HG03196 (cell line): ENCODE results near the gene DLGAP4.
"Not testable (repeated sequence)": the region's sequence is repeated elsewhere in the genome, so short reads cannot be mapped to it uniquely, and the experiment has no call there.

ENCODE experiments used
- ATAC-seq: cut with Tn5 transposase; IDR thresholded peaks from one replicate; pipeline ENCODE4 v1.9.1; 2021; ENCODE audit not compliant: unreplicated experiment

The DLGAP4 gene

GRCh38 chr20:36487069-36487468 lies 180.9 kb downstream of the DLGAP4 start:
- ATAC-seq, result no peak

DNA sequence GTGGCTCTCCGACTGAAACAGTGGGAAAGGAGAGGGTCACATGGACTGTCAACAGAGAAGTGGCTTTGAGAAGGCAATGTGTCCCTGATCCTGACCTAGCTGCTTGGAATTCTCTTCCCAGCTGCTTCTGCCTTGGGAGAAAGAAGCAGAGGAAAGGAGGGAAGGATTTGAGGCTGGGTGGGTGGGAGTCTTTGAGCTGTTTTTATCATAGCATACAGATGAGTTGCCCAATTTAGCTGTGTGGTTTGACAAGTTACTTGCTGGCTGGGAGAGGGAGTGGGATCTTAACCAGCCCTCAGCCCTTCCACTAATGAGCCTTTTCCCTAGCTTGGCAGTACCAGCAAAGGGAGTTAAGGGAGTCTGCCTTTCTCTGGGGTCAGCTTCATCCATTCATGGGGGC lies 184.1 kb downstream of the DLGAP4 start:
- ATAC-seq, result no peak

DNA sequence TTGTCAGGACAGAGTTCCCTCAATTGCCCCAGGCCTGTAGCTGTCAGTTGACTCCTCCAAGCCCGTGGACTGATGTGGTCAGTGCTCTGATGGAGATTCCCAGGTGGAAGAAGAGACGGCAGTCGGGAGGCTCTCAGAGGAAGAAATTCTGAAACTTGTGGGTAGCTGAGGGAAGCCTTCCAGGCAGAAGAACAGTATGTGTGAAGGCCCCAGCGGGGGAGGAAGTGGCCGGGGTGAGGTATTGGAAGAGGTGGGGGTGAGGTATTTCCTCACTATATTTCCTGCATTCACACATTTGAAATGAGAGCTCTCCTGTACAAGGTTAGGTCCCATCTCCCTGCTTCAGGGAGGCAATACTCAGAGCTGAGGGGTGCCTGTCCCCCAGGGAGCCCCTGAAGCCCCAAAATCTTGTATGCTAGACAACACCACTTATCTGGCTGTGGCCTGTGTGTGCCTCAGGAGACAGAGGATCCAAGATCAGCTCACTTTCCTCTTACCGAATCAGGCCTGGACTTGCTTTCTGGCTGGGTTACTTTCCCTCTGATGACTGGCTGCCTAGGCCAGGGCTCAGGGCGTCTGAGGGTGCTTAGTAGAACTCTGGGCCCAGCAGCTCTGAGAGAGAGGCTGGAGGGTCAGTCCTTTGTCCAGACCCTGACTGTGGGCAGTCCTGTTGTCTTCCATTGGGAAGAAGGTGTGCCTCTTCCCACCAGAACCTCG lies 185.9 kb downstream of the DLGAP4 start:
- ATAC-seq, result no peak

DNA sequence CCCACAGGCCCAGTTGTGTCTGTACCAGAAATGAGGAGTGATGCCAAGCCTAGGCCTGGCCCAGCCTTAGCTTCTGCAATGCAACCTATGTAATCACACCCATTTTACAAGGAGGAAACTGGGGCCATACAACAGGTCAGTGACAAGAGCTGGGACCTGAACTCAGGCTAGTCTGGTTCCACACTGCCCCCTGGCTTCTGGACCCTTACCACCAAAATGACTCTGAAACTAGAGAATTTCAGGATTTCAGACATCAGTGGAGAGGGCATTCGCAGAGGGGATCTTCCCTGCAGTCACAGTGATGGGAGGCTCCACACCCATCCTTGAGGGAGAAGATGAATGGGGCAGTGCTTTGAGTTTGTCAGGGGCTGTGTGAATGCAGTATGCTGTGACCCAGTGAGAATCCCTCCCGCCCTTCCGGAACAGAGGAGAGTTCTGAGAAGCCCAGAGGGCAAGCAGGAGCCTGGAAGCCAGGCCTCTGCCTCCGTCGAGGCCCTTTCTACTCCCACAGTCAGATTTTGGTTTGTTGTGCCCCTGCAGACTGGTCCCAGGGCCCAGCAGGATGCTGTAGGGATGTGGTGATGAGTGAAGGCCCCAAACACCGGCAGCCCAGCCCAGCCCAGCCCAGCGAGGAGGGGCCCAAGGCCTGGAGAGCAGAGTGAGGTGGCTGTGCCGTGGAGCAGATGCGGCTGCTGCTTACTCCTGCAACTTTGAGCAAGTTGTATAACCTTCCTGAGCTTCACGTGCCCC lies 187.1 kb downstream of the DLGAP4 start:
- ATAC-seq, result no peak

DNA sequence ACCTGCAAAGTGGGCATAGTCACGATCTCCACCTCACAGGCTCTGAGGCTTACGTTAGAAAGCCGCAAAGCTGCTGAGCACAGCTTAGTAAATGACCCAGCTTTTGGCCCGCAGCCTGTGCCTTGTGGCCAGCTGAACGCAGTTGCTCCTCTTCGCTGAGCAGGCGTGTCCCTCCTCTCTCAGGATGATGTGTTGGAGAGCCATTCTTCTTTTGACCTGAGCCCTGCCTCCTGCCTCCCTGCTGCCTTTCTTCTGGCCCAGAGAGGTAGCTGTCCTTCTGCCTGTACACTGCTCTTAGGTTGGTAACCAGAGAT lies 187.6 kb downstream of the DLGAP4 start:
- ATAC-seq, result no peak

GRCh38 chr20:36496707-36497669 lies 190.8 kb downstream of the DLGAP4 start:
- ATAC-seq, result no peak

DNA sequence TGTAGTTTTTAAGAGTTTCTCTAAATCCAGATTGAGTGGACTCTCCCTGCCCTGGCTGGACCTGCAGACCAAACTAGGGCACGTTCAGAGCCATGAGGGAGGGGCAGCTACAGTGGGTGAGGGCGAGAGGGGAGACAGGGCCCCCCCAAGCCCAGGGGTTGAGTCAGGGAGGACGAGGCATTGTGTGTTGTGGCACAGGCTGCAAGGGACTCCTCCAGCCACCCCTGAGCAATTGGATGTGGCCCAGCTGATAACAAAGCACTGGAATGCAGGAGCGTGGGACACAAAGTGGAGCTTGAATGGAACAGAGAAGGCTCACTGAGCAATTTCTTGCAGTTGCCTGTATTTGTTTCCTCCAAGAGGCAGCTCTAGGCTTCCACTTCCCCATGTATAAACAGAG lies 191.7 kb downstream of the DLGAP4 start:
- no peak for ATAC-seq

DNA sequence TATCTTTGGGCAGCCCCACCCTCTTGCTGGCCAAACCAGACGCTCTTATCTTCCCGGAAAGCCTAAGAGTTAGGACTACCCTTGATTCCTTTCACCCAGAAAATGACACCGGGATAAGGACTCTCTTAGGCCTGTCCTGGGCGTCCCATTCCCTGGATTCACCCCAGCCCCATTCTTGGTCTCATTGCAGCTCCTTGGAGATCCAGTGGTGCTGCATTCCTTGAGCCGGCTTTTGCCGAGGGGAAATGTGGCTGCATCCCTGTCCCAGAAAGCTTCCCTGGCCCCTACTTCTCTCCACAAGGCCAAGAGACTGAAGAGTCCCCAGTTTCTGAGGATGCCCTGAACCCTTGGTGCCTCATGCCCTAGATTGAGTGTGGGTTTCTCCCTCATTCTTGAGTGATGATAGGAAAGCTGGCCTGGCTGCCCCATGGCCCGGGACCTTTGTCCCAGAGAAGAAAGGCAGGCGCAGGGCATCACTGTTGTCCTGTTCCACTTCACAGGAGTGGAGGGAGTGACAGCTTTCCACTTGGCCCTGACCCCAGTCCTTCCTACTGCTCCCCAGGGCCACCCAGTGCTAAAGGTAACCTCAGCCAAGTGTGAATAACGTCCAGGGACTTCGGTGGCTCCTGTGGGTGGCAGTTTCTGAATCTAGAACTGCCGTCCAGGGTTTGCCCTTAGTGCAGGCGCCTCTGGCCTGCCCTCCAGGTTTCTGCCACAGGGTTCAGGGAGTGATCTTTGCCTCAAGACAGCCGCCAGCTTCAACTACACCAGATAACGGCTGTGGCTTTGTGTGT lies 192.4 kb downstream of the DLGAP4 start:
- ATAC-seq, result no peak

DNA sequence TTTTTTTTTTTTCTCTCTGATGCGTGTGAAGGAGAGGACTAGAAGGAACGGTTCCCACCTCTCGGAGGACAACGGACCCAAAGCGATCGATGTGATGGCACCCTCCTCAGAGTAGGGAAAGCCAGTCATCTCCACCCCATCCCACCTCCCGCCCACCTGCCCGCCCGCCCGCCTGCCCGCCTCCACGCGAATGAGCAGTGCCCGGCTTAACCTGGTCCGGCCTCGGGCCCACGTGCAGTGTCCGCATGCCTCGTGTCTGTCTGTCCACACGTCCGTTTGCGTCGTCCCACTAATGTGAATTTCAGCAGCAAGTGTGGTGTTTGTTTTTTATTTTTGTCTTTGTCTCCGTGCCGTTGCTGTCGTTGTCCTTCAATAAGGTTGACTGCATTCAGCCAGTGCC lies 193.1 kb downstream of the DLGAP4 start:
- ATAC-seq, result no peak

- ATAC-seq, result no peak
These were observed 193.8 kb downstream of the DLGAP4 start for GRCh38 chr20:36499723-36500501.

DNA sequence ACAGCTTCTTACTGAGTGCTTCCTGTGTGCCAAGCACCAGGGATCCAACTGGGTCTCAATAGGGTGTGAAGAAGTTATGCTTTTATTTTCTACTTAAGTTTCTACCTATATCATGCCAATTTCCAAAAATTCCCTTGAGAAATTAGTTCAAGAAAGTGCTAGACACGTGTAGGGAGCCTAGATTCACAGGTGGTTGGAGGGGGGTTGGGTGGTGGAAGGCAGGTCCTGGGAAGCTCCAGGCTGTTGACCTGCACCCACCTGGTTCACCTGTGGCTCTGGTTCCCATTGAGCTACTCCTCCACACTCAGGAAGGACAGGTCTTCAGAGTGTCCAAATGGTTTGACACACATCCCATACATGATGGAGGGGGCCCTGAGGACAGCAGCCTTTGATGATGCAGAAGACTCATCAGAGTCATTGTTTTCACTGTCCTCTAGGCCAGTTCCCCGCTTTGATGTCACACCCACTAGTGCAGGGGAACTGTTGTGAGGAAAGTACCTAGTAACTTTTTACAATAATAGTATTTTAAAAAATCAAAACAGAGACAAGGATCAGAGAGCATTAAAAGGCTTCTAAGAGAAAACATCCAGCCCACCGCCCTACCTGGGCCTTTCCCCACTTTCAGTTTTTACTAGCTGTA lies 195.3 kb downstream of the DLGAP4 start:
- no peak for ATAC-seq

DNA sequence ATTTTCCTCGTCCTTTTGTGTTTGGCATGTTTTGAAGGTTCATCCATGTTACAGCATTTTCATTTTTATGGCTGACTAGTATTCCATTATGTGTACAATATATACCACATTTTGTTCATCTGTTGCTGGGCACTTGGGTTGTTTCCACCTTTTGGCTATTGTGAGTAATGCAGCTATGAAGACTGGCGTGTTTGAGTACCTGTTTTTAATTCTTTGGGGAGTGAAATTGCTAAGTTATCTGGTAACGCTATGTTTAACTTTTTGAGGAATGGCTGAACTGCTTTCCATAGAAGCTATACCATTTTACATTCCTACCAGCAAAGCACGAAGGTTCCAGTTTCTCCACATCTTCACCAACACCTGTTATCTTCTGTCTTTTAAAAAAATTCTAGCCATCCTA lies 198.2 kb downstream of the DLGAP4 start:
- no peak for ATAC-seq

DNA sequence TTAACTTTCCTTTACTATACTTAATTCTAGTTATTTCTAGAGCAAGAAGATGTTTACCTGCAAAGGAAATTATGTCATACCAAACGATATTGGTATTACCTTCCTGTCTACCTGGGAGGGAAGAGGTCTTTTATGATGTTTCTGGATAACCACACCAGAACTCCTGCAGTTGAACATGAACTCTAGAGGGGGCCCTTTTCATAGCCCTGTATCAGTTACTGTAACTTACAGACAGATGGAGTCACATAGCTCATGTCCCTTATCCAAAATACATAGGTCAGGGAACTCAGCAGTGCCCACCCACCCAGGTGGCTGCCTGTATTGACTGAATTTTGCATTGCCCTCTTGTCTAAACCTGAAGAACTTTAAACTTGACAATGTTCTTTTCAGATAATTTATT lies 200.1 kb downstream of the DLGAP4 start:
- no peak for ATAC-seq

GRCh38 chr20:36507746-36508145 lies 201.6 kb downstream of the DLGAP4 start:
- no peak for ATAC-seq

- ATAC-seq, result no peak
These were observed 213.0 kb downstream of the DLGAP4 start for GRCh38 chr20:36519012-36519719.

DNA sequence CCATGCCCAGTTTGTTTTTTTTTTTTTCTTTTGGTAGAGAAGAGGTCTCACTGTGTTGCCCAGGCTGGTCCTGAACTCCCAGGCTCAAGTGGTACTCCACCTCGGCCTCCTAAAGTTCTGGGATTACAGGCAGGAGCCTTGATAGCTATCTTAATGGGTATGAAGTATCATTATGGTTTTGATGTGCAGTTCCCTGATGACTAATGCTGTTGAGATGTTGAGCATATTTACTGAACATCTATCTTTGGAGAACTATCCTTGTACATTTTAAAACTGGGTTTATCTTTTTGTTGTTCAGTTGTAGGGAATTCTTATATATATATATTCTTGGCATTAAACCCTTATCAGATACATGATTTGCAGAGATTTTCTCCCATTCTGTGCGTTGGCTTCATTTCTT lies 213.8 kb downstream of the DLGAP4 start:
- ATAC-seq, result no peak

GRCh38 chr20:36521526-36521925 lies 215.4 kb downstream of the DLGAP4 start:
- ATAC-seq, result no peak

DNA sequence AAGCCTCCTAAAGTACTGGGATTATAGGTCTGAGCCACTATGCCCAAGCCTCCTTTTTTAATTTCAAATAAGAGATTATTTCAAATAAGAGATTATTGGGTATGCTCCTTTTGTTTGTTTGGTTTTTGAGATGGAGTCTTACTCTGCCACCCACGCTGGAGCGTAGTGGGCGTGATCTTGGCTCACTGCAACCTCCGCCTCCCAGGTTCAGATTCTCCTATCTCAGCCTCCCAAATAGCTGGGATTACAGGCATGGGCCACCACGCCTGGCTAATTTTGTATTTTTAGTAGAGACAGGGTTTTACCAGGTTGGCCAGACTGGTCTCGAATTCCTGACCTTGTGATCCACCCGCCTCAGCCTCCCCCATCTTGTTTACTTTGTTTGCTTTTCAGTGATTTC lies 216.3 kb downstream of the DLGAP4 start:
- not testable (repeated sequence) for ATAC-seq

DNA sequence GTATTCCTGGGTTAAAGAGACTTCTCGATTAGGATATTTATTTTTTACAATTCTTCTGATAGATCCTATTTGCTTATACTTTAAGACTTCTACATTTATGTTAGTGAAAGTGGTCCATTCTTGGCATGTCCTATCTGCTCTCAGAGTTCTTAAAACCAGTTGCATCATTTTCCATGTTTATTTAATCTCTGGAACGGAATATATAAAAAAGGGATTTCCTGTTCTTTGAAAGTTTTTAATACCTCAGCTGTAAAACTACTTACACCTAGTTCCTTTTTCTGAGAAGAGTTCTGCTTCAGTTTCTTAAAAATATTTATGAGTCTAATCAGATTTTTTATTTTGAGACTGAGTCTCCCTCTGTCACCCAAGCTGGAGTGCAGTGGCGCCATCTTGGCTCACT lies 217.2 kb downstream of the DLGAP4 start:
- no peak for ATAC-seq
